DOHH2 (cell line): ENCODE results near the gene LIPA.

Experiments
- H3F3A ChIP-seq: fragments of 200-600 bp; sonication (generic), shearing (Covaris generic); 2 replicates; pipeline ENCODE4 v1.6.0; 2016; ENCODE audit warnings: antibody characterized with exemption, mild to moderate bottlenecking; ENCODE audit not compliant: control insufficient read depth, insufficient read depth
- H3K27ac ChIP-seq: fragments of 200-600 bp; sonication (generic); 2 replicates; pipeline ENCODE4 v1.5.1; 2014; ENCODE audit warnings: low read depth, mild to moderate bottlenecking, low read length, moderate library complexity
- H3K27me3 ChIP-seq: fragments of 200-600 bp; sonication (generic); 2 replicates; pipeline ENCODE4 v1.6.1; 2014; ENCODE audit warnings: mild to moderate bottlenecking, low read length, mixed read lengths; ENCODE audit not compliant: control insufficient read depth
- H3K36me3 ChIP-seq: fragments of 200-600 bp; sonication (generic); 2 replicates; pipeline ENCODE4 v1.6.1; 2014; ENCODE audit warnings: mild to moderate bottlenecking, low read length, moderate library complexity, mixed read lengths; ENCODE audit not compliant: control insufficient read depth
- H3K4me1 ChIP-seq: fragments of 200-600 bp; sonication (generic); 2 replicates; pipeline ENCODE4 v1.6.1; 2014; ENCODE audit warnings: mild to moderate bottlenecking, low read length, mixed read lengths; ENCODE audit not compliant: control insufficient read depth
- H3K4me2 ChIP-seq: fragments of 200-600 bp; sonication (generic); 2 replicates; pipeline ENCODE4 v1.6.0; 2014; ENCODE audit warnings: mild to moderate bottlenecking, low read length, moderate library complexity
- H3K4me3 ChIP-seq: fragments of 200-600 bp; sonication (generic); 2 replicates; pipeline ENCODE4 v1.5.1; 2014; ENCODE audit warnings: mild to moderate bottlenecking, low read length, mixed read lengths
- H3K79me2 ChIP-seq: fragments of 200-600 bp; sonication (generic); 2 replicates; pipeline ENCODE4 v1.6.1; 2014; ENCODE audit warnings: mild to moderate bottlenecking, low read length, mixed read lengths; ENCODE audit not compliant: control insufficient read depth
- H3K9me2 ChIP-seq: fragments of 200-600 bp; sonication (generic); replicated peaks from 2 replicates; pipeline ENCODE4 v1.6.1; 2014; ENCODE audit warnings: mild to moderate bottlenecking, low read length, mixed read lengths; ENCODE audit not compliant: control insufficient read depth
- H3K9me3 ChIP-seq: fragments of 200-600 bp; sonication (generic); 2 replicates; pipeline ENCODE4 v1.6.1; 2014; ENCODE audit warnings: antibody characterized with exemption, low read length, mixed read lengths; ENCODE audit not compliant: control insufficient read depth, insufficient read depth
- H4K20me1 ChIP-seq: fragments of 200-600 bp; sonication (generic); 2 replicates; pipeline ENCODE4 v1.6.0; 2014; ENCODE audit warnings: low read depth, mild to moderate bottlenecking, antibody characterized with exemption, low read length, moderate library complexity; ENCODE audit not compliant: control insufficient read depth, insufficient read depth
- EZH2phosphoT487 ChIP-seq: fragments of 200-600 bp; sonication (generic); IDR thresholded peaks from 2 replicates; pipeline ENCODE4 v1.6.1; 2017; ENCODE audit warnings: borderline replicate concordance, mild to moderate bottlenecking, antibody characterized with exemption, low read length, moderate library complexity, mixed read lengths
- TF ChIP-seq, protein P1 (sequence below): fragments of 200-600 bp; sonication (generic); IDR thresholded peaks from one replicate; pipeline ENCODE4 v1.5.1; 2014; ENCODE audit warnings: antibody characterized with exemption, mild to moderate bottlenecking, low read depth, low read length; ENCODE audit not compliant: poor library complexity, severe bottlenecking

LIPA gene

GRCh38 chr10:89189211-89189734, 62.3 kb downstream of the LIPA start:
- Histone ChIP-seq H3K36me3 (no peaks in the 10 kb centered on the region), H3K4me1 (no peaks in the 10 kb centered on the region), H3F3A (no peaks in the 10 kb centered on the region), H3K9me3 (no peaks in the 10 kb centered on the region; the same call in 1 of the 2 replicates), H4K20me1 (no peaks in the 10 kb centered on the region), H3K4me2 (no peak overlapping the region), H3K79me2 (no peaks in the 10 kb centered on the region), H3K27me3 (0 out of 2 replicates have a peak, but pooled peaks cover 2% of the 10 kb centered on the region), H3K9me2 (no peaks in the 10 kb centered on the region), H3K27ac (no peak overlapping the region), H3K4me3 (no peak overlapping the region)
- no peak for TF ChIP-seq EZH2phosphoT487
- TF ChIP-seq, protein P1, sequence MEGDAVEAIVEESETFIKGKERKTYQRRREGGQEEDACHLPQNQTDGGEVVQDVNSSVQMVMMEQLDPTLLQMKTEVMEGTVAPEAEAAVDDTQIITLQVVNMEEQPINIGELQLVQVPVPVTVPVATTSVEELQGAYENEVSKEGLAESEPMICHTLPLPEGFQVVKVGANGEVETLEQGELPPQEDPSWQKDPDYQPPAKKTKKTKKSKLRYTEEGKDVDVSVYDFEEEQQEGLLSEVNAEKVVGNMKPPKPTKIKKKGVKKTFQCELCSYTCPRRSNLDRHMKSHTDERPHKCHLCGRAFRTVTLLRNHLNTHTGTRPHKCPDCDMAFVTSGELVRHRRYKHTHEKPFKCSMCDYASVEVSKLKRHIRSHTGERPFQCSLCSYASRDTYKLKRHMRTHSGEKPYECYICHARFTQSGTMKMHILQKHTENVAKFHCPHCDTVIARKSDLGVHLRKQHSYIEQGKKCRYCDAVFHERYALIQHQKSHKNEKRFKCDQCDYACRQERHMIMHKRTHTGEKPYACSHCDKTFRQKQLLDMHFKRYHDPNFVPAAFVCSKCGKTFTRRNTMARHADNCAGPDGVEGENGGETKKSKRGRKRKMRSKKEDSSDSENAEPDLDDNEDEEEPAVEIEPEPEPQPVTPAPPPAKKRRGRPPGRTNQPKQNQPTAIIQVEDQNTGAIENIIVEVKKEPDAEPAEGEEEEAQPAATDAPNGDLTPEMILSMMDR = no peak

DNA sequence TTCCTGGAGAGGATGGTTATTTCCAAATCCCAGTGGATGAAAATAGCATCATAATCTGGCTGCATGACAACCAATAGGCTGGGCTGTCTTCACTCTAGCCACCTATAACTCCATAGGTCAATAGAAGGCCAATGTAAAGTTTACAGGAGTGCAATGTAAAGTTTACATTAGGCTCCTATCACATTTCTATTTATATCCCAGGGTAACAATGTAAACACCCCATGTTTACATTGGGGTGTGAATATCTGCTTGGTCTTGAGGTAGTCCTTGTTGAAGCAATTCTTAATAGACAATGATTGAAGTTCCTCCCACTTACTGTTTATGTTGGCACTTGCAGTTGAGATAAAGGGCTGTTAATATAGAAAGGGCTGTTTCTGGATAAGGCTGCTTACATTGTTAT, 65.9 kb downstream of the LIPA start:
- no peak for TF ChIP-seq EZH2phosphoT487
- TF ChIP-seq, protein P1 = no peak
- no peaks in the 10 kb centered on the region for H3K79me2 ChIP-seq
- no peaks in the 10 kb centered on the region; the same call in 1 of the 2 replicates for H3K9me3 ChIP-seq
- no peaks in the 10 kb centered on the region for H3K9me2 ChIP-seq
- no peaks in the 10 kb centered on the region for H3F3A ChIP-seq
- no peaks in the 10 kb centered on the region for H4K20me1 ChIP-seq
- H3K27me3 ChIP-seq = 0 out of 2 replicates have a peak, but pooled peaks cover 2% of the 10 kb centered on the region
- H3K4me3 ChIP-seq = no peak overlapping the region
- no peak overlapping the region for H3K4me2 ChIP-seq
- no peaks in the 10 kb centered on the region for H3K36me3 ChIP-seq
- H3K27ac ChIP-seq = no peak overlapping the region
- no peaks in the 10 kb centered on the region for H3K4me1 ChIP-seq

DNA sequence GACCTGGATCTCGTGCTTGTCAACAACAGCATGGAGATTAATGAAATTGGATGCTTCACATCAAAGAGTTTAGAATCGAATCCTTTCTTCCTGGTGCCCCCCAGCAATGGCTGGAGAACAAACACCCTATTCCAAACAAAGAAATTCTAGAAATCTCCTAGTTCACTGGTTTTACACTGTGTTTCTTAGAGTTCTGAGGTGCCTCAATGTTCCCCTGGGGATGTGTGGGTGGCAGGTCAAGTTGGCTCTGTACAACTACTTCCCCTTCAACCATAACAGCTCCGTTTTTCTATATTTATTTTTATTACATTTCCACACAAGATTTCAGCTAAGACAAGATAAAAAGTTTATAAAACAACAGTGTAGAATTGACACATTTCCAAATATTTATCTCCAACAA, 66.9 kb downstream of the LIPA start:
- no peaks in the 10 kb centered on the region for H3F3A ChIP-seq
- H4K20me1 ChIP-seq = no peaks in the 10 kb centered on the region
- no peaks in the 10 kb centered on the region for H3K36me3 ChIP-seq
- TF ChIP-seq EZH2phosphoT487 = no peak
- TF ChIP-seq, protein P1 = no peak
- no peaks in the 10 kb centered on the region; the same call in 1 of the 2 replicates for H3K9me3 ChIP-seq
- H3K79me2 ChIP-seq = no peaks in the 10 kb centered on the region
- no peak overlapping the region for H3K27ac ChIP-seq
- H3K4me3 ChIP-seq = no peak overlapping the region
- no peaks in the 10 kb centered on the region for H3K9me2 ChIP-seq
- no peaks in the 10 kb centered on the region for H3K4me1 ChIP-seq
- no peak overlapping the region for H3K4me2 ChIP-seq
- 0 out of 2 replicates have a peak, but pooled peaks cover 2% of the 10 kb centered on the region for H3K27me3 ChIP-seq
